Right forelimb (tissue), 1 donor: ENCODE measurements around the gene TMED5.
"Not testable (repeated sequence)": the region's sequence is repeated elsewhere in the genome, so short reads cannot be mapped to it uniquely, and the experiment has no call there.

Experiments used
- DNase-seq: peaks from one replicate; pipeline ENCODE4 v3.0.0-alpha.2; 2018

The TMED5 gene

GRCh38 chr1:93179886-93180722, at the start of gene TMED5:
TMED5 (minus strand) TSS chr1:93180413; CDS start chr1:93180242, 171 bp downstream.
- peak; percentile 99 for DNase-seq

- DNase-seq, result no peak
These were observed 42.9 kb upstream of the TMED5 start for GRCh38 chr1:93223023-93223675.

- no peak for DNase-seq
These were observed 41.7 kb upstream of the TMED5 start for GRCh38 chr1:93221913-93222312.

- DNase-seq, result not testable (repeated sequence)
These were observed 40.5 kb upstream of the TMED5 start for GRCh38 chr1:93220716-93221115.

- DNase-seq, result no peak
These were observed 39.2 kb upstream of the TMED5 start for GRCh38 chr1:93219443-93219842.

GRCh38 chr1:93215322-93215721, 35.1 kb upstream of the TMED5 start:
- DNase-seq, result no peak

GRCh38 chr1:93207211-93207610, 27.0 kb upstream of the TMED5 start:
- no peak for DNase-seq

GRCh38 chr1:93206567-93206954, 26.3 kb upstream of the TMED5 start:
- DNase-seq, result no peak

GRCh38 chr1:93205892-93206566, 25.8 kb upstream of the TMED5 start:
- DNase-seq, result no peak

- DNase-seq, result no peak
These were observed 20.5 kb upstream of the TMED5 start for GRCh38 chr1:93200714-93201113.

- no peak for DNase-seq
These were observed 19.9 kb upstream of the TMED5 start for GRCh38 chr1:93200086-93200620.

GRCh38 chr1:93199150-93199549, 18.9 kb upstream of the TMED5 start:
- DNase-seq, result no peak

- DNase-seq, result no peak
These were observed 16.4 kb upstream of the TMED5 start for GRCh38 chr1:93196591-93196990.

- DNase-seq, result no peak
These were observed 14.2 kb upstream of the TMED5 start for GRCh38 chr1:93194231-93194990.

- no peak for DNase-seq
These were observed 10.2 kb upstream of the TMED5 start for GRCh38 chr1:93190432-93190831.

GRCh38 chr1:93186667-93187066, 6.5 kb upstream of the TMED5 start:
- no peak for DNase-seq

GRCh38 chr1:93180723-93181613, 755 bp upstream of the TMED5 start, which contains the start of gene CCDC18:
CCDC18 (plus strand) TSS chr1:93180724; CDS start chr1:93183362, 2,638 bp downstream.
- no peak for DNase-seq

- DNase-seq, result no peak
These were observed 1.8 kb downstream of the TMED5 start for GRCh38 chr1:93178418-93178817.

GRCh38 chr1:93177991-93178390, 2.2 kb downstream of the TMED5 start:
- no peak for DNase-seq

GRCh38 chr1:93174638-93175037, 5.6 kb downstream of the TMED5 start:
- DNase-seq, result not testable (repeated sequence)

- no peak for DNase-seq
These were observed 7.4 kb downstream of the TMED5 start for GRCh38 chr1:93172778-93173177.
